Measurements from ENCODE around the gene CAVIN2. TPM values are rescaled to one million over a fixed set of nuclear protein-coding genes. Genes with fewer than 3 reads are reported as not detected.

CAVIN2 gene
- total and polyA plus RNA-seq, 9 of the 15 experiments (the other 6 are each of a cell fraction or from before 2014, with no cell fraction given), result 20.6 to 92.4 (median 69.0) TPM

- TF ChIP-seq THAP7 (CRISPR knock-in tag; IDR thresholded peaks at IDR 0.05), result no peak
- TF ChIP-seq, protein P1, sequence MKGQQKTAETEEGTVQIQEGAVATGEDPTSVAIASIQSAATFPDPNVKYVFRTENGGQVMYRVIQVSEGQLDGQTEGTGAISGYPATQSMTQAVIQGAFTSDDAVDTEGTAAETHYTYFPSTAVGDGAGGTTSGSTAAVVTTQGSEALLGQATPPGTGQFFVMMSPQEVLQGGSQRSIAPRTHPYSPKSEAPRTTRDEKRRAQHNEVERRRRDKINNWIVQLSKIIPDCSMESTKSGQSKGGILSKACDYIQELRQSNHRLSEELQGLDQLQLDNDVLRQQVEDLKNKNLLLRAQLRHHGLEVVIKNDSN (CRISPR knock-in tag; IDR thresholded peaks at IDR 0.05), result no peak
- TF ChIP-seq CAMTA2 (CRISPR knock-in tag; conservative IDR thresholded peaks at IDR 0.05), result no peak
- peak; percentile 30; the same call in 1 of the 2 replicates for TF ChIP-seq EP400 (IDR thresholded peaks at IDR 0.05)
- no peak for TF ChIP-seq ZFPM2 (CRISPR knock-in tag; IDR thresholded peaks at IDR 0.05)
- TF ChIP-seq SMC3 (conservative IDR thresholded peaks at IDR 0.05; ENCODE audit: insufficient read depth, low read depth, low read length), result no peak
- TF ChIP-seq RFX7 (CRISPR knock-in tag; IDR thresholded peaks at IDR 0.05), result no peak
- no peak for TF ChIP-seq E2F3 (CRISPR knock-in tag; IDR thresholded peaks at IDR 0.05)
- no peak for TF ChIP-seq FOXM1 (IDR thresholded peaks at IDR 0.05; ENCODE audit: low read depth)
- no peak for TF ChIP-seq FOXM1 (CRISPR knock-in tag; IDR thresholded peaks at IDR 0.05; ENCODE audit: low read depth)
- no peak for TF ChIP-seq OTX1 (CRISPR knock-in tag; IDR thresholded peaks at IDR 0.05)
- TF ChIP-seq ETV6 (IDR thresholded peaks at IDR 0.05; ENCODE audit: borderline replicate concordance in 1 of 2, low read depth in 2 of 2, low read length in 1 of 2), result peak in 1 of 2 experiments; percentile 84; a peak in 2 of 4 replicates
- TF ChIP-seq ETV6 (CRISPR knock-in tag; IDR thresholded peaks at IDR 0.05; ENCODE audit: borderline replicate concordance), result no peak
- TF ChIP-seq ZNF41 (CRISPR knock-in tag; conservative IDR thresholded peaks at IDR 0.05), result no peak
- no peak for TF ChIP-seq MYBL2 (IDR thresholded peaks at IDR 0.05; ENCODE audit: low read depth)
- no peak for TF ChIP-seq MYBL2 (CRISPR knock-in tag; IDR thresholded peaks at IDR 0.05; ENCODE audit: borderline replicate concordance)
- no peak for TF ChIP-seq FOXJ3 (CRISPR knock-in tag; IDR thresholded peaks at IDR 0.05)
- no peak for TF ChIP-seq SNIP1 (IDR thresholded peaks at IDR 0.05; ENCODE audit: low read depth)
- TF ChIP-seq CHD4 (IDR thresholded peaks at IDR 0.05; ENCODE audit: insufficient read depth, insufficient replicate concordance, low read depth, low read length, poor library complexity, severe bottlenecking), result no peak
- no peak for TF ChIP-seq KAT8 (IDR thresholded peaks at IDR 0.05; ENCODE audit: low read depth)
- TF ChIP-seq PHF20 (IDR thresholded peaks at IDR 0.05; ENCODE audit: partially characterized antibody), result no peak
- TF ChIP-seq, protein P2, sequence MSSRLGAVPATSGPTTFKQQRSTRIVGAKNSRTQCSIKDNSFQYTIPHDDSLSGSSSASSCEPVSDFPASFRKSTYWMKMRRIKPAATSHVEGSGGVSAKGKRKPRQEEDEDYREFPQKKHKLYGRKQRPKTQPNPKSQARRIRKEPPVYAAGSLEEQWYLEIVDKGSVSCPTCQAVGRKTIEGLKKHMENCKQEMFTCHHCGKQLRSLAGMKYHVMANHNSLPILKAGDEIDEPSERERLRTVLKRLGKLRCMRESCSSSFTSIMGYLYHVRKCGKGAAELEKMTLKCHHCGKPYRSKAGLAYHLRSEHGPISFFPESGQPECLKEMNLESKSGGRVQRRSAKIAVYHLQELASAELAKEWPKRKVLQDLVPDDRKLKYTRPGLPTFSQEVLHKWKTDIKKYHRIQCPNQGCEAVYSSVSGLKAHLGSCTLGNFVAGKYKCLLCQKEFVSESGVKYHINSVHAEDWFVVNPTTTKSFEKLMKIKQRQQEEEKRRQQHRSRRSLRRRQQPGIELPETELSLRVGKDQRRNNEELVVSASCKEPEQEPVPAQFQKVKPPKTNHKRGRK (tag; IDR thresholded peaks at IDR 0.05), result no peak
- TF ChIP-seq ZSCAN29 (IDR thresholded peaks at IDR 0.05), result no peak
- peak; percentile 53 for TF ChIP-seq NFIC (IDR thresholded peaks at IDR 0.05)
These were observed at the start of gene CAVIN2 (continued) for GRCh38 chr2:191846515-191847476.

Measured in K562 (cell line).